Endothelial cell of umbilical vein (primary cell): ENCODE data around the gene TSPAN18. TPM values are rescaled to one million over a fixed set of nuclear protein-coding genes. Genes with fewer than 3 reads are reported as not detected.

Experiments used
- BruUV-seq: library from RNA; stranded (reverse); fragments of 400-500 nt; replicated peaks from 2 replicates; lab custom pipeline; 2021; lab: Mats Ljungman, UMichigan
- CTCF ChIA-PET: fragments of 300-600, 350-600 bp; sonication (Branson Sonifier 250); formaldehyde crosslinking; loops from one replicate; lab custom pipeline; 2021; ENCODE audit warnings: antibody characterized with exemption, inconsistent platforms; lab: Charles Lee
- POLR2A ChIA-PET: fragments of 300-600, 350-600 bp; sonication (Branson Sonifier 250); formaldehyde crosslinking; loops from one replicate; lab custom pipeline; 2021; ENCODE audit warnings: antibody characterized with exemption, inconsistent platforms; lab: Charles Lee
- DNase-seq: peaks from one replicate; pipeline ENCODE4 v3.0.0-alpha.2; 2011; ENCODE audit warnings: low read depth, low spot score
- FAIRE-seq: peaks from 2 replicates; lab custom pipeline; 2011; peaks lifted over from hg19 to GRCh38; lab: Jason Lieb, UNC
- H2AFZ ChIP-seq: 2 replicates; pipeline ENCODE4 v1.6.0; 2012; ENCODE audit warnings: low read depth, low read length, control low read depth, inconsistent platforms
- H3K27ac ChIP-seq: 2 replicates; pipeline ENCODE4 v1.5.1; 2011; ENCODE audit warnings: low read depth, mild to moderate bottlenecking, control low read depth, low read length, moderate library complexity; ENCODE audit not compliant: insufficient read depth
- H3K27me3 ChIP-seq, 2 experiments: 2 replicates each; pipeline versions ENCODE4 v1.6.0 to v1.6.1; 2011; ENCODE audit warnings: low read length in 2 of 2, mixed read lengths in 1 of 2; ENCODE audit not compliant: control insufficient read depth in 2 of 2, insufficient read depth in 2 of 2
- H3K36me3 ChIP-seq, 2 experiments: 2 replicates in 1 of 2; 3 replicates in 1 of 2; pipeline ENCODE4 v1.5.1; 2011; ENCODE audit warnings: low read length in 2 of 2, mild to moderate bottlenecking in 1 of 2, moderate library complexity in 1 of 2; ENCODE audit not compliant: control insufficient read depth in 2 of 2, insufficient read depth in 2 of 2; ENCODE audit errors: extremely low read depth in 1 of 2
- H3K4me1 ChIP-seq: 3 replicates; pipeline ENCODE4 v1.5.1; 2011; ENCODE audit warnings: mild to moderate bottlenecking, low read length; ENCODE audit not compliant: control insufficient read depth, insufficient read depth; ENCODE audit errors: extremely low read depth
- H3K4me2 ChIP-seq: 2 replicates; pipeline ENCODE4 v1.6.1; 2011; ENCODE audit warnings: low read length, control low read depth, mixed read lengths; ENCODE audit not compliant: insufficient read depth
- H3K4me3 ChIP-seq, 3 experiments: fragments of 200-600 bp in 1 of 3; sonication (generic), shearing (Covaris generic) in 1 of 3; replicated peaks in 1 of 3; 2 replicates each; pipeline ENCODE4 v1.5.1; 2011 to 2016; ENCODE audit warnings: control low read depth in 3 of 3, low read length in 3 of 3, mild to moderate bottlenecking in 2 of 3, inconsistent platforms in 1 of 3, low read depth in 1 of 3, moderate library complexity in 1 of 3; ENCODE audit not compliant: insufficient read depth in 1 of 3
- H3K79me2 ChIP-seq: 2 replicates; pipeline ENCODE4 v1.6.0; 2012; ENCODE audit warnings: low read length, inconsistent platforms; ENCODE audit not compliant: control insufficient read depth, insufficient read depth
- H3K9ac ChIP-seq: replicated peaks from 2 replicates; pipeline ENCODE3; 2011; ENCODE audit warnings: low read length, control low read depth; ENCODE audit not compliant: insufficient read depth; ENCODE audit errors: extremely low read depth
- H3K9me1 ChIP-seq: replicated peaks from 3 replicates; pipeline ENCODE4 v1.6.0; 2011; ENCODE audit warnings: mild to moderate bottlenecking, low read length; ENCODE audit not compliant: control insufficient read depth, insufficient read depth; ENCODE audit errors: extremely low read depth
- H3K9me3 ChIP-seq: replicated peaks from 2 replicates; pipeline ENCODE4 v1.5.1; 2012; ENCODE audit warnings: low read length, inconsistent platforms; ENCODE audit not compliant: control insufficient read depth, insufficient read depth
- H4K20me1 ChIP-seq: replicated peaks from 2 replicates; pipeline ENCODE3; 2011; ENCODE audit warnings: mild to moderate bottlenecking, low read length; ENCODE audit not compliant: control insufficient read depth, insufficient read depth; ENCODE audit errors: extremely low read depth
- EZH2 ChIP-seq: IDR thresholded peaks from 2 replicates; pipeline ENCODE4 v1.6.1; 2012; ENCODE audit warnings: borderline replicate concordance, low read depth, mild to moderate bottlenecking, moderate library complexity, low read length, inconsistent platforms; ENCODE audit not compliant: severe bottlenecking
- FOS ChIP-seq: IDR thresholded peaks from 2 replicates; pipeline ENCODE4 v1.6.1; 2011; ENCODE audit warnings: mild to moderate bottlenecking, low read length, moderate library complexity, borderline replicate concordance; ENCODE audit not compliant: insufficient read depth
- GATA2 ChIP-seq: IDR thresholded peaks from 2 replicates; pipeline ENCODE4 v1.7.0; 2011; ENCODE audit warnings: low read depth, mild to moderate bottlenecking, moderate library complexity, mixed read lengths, low read length; ENCODE audit not compliant: insufficient read length, insufficient read depth
- JUN ChIP-seq: IDR thresholded peaks from 2 replicates; pipeline ENCODE4 v1.6.1; 2011; ENCODE audit warnings: borderline replicate concordance, low read depth; ENCODE audit not compliant: insufficient read length, insufficient read depth
- MAX ChIP-seq: IDR thresholded peaks from 2 replicates; pipeline ENCODE4 v1.6.1; 2011; ENCODE audit not compliant: insufficient read depth, insufficient read length
- MYC ChIP-seq: IDR thresholded peaks from one replicate; pipeline ENCODE4 v1.6.1; 2011; ENCODE audit warnings: mild to moderate bottlenecking, low read depth, low read length
- POLR2A ChIP-seq: IDR thresholded peaks from 2 replicates; pipeline ENCODE4 v1.6.1; 2012; ENCODE audit warnings: low read depth, mild to moderate bottlenecking, control low read depth, low read length
- POLR2AphosphoS5 ChIP-seq: IDR thresholded peaks from 2 replicates; pipeline ENCODE4 v1.6.1; 2012; ENCODE audit warnings: low read depth, mild to moderate bottlenecking, control low read depth, low read length, moderate library complexity; ENCODE audit not compliant: insufficient read depth
- dilution Hi-C: fragments of 300-500 bp; cut with MboI; formaldehyde crosslinking; loops from one replicate; pipeline ENCODE4 v1.15.0; 2019; ENCODE audit warnings: low sequenced_read_pairs; ENCODE audit not compliant: extremely low pct_ligation_motif_present
- intact Hi-C: fragments of 100-400 bp; cut with micrococcal nuclease; formaldehyde crosslinking; loops from one replicate; pipeline ENCODE4 v1.10.0; 2022
- polyA plus RNA-seq, 4 experiments: library from polyadenylated mRNA; depleted of rRNA in 3 of 4; stranded (reverse) in 3 of 4; unstranded in 1 of 4; fragments of >200 nt; gene quantifications; 2 replicates each; pipeline versions ENCODE4 v1.2.1 to v1.2.3, GENCODE V29; 2011 to 2012; ENCODE audit warnings: missing spikeins in 1 of 4
- total RNA-seq: library from RNA; stranded (reverse); gene quantifications from 2 replicates; pipeline ENCODE4 v1.2.3, GENCODE V29; 2021
- TF ChIP-seq, protein P1 (sequence below), 2 donors: IDR thresholded peaks; 1 replicate in 1 of 2; 2 replicates in 1 of 2; pipeline ENCODE4 v1.5.1; 2011; ENCODE audit warnings: low read length in 2 of 2, mild to moderate bottlenecking in 2 of 2, moderate library complexity in 2 of 2, control low read depth in 1 of 2, inconsistent platforms in 1 of 2, low read depth in 1 of 2; ENCODE audit not compliant: insufficient read depth in 1 of 2; ENCODE audit errors: extremely low read depth in 1 of 2

The TSPAN18 gene
- total and polyA plus RNA-seq, 2 donors (not counting 3 experiments of a cell fraction or from before 2014, with no cell fraction given): 32.2 to 118 TPM

- no peaks in the 10 kb centered on the region for H3K9me3 ChIP-seq
- no peaks in the 10 kb centered on the region for H3K9me1 ChIP-seq
- intact Hi-C loops (no loop called here), dilution Hi-C loops (no loop called here)
- H3K79me2 ChIP-seq: no peaks in the 10 kb centered on the region
- H3K27me3 ChIP-seq: no peaks in the 10 kb centered on the region
- TF ChIP-seq JUN: no peak
- no peak overlapping the region for H3K4me3 ChIP-seq
- no peaks in the 10 kb centered on the region for H3K36me3 ChIP-seq
- DNase-seq: no peak
- H2AFZ ChIP-seq: no peak overlapping the region
- FAIRE-seq: no peak
- CTCF ChIA-PET: interaction anchor here (1.0 kb wide), 1 partner anchor 84 kb away, joined by 3 read pairs; no protein-coding TSS in a partner anchor
- H3K9ac ChIP-seq: no peak overlapping the region
- no peak overlapping the region for H3K4me2 ChIP-seq
- peaks cover 23% of the 10 kb centered on the region for H3K4me1 ChIP-seq
- H3K27ac ChIP-seq: no peak overlapping the region
- H4K20me1 ChIP-seq: no peaks in the 10 kb centered on the region
- no TSS peak for BruUV-seq
- POLR2A ChIA-PET: no interaction called here
These were observed 100.3 kb downstream of the TSPAN18 start for GRCh38 chr11:44826922-44827643.

DNA sequence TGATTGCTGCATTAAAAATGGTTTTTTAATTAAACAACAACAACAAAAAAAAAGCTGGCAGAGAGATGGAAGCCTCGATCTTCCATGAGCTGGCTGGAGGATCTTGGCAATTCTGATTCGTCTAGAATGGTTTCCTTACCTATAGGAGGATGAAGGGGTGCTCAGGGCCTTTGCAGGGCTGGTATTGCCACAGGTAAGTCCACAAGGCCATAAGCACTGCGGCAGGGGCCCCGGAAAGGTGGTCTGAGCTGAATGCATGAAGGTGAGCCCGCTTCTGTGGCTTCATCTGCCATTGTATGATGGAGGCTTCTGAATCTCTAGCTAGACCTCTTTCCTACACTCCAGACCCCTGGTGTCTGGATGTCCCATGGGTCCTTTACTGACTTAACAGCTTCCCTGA lies 101.5 kb downstream of the TSPAN18 start:
- no peak overlapping the region for H3K9ac ChIP-seq
- no peaks in the 10 kb centered on the region for H3K36me3 ChIP-seq
- H3K27ac ChIP-seq: no peak overlapping the region
- no peaks in the 10 kb centered on the region for H4K20me1 ChIP-seq
- no peaks in the 10 kb centered on the region for H3K79me2 ChIP-seq
- H3K4me3 ChIP-seq: no peak overlapping the region
- intact Hi-C loops (no loop called here), dilution Hi-C loops (no loop called here)
- peaks cover 0 to 2% of the 10 kb centered on the region in 2 experiments for H3K27me3 ChIP-seq
- H3K4me2 ChIP-seq: no peak overlapping the region
- TF ChIP-seq MYC (no peak), FOS (no peak), EZH2 (no peak), POLR2AphosphoS5 (no peak), GATA2 (no peak), MAX (no peak), POLR2A (no peak), JUN (no peak)
- TF ChIP-seq, protein P1, sequence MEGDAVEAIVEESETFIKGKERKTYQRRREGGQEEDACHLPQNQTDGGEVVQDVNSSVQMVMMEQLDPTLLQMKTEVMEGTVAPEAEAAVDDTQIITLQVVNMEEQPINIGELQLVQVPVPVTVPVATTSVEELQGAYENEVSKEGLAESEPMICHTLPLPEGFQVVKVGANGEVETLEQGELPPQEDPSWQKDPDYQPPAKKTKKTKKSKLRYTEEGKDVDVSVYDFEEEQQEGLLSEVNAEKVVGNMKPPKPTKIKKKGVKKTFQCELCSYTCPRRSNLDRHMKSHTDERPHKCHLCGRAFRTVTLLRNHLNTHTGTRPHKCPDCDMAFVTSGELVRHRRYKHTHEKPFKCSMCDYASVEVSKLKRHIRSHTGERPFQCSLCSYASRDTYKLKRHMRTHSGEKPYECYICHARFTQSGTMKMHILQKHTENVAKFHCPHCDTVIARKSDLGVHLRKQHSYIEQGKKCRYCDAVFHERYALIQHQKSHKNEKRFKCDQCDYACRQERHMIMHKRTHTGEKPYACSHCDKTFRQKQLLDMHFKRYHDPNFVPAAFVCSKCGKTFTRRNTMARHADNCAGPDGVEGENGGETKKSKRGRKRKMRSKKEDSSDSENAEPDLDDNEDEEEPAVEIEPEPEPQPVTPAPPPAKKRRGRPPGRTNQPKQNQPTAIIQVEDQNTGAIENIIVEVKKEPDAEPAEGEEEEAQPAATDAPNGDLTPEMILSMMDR (IDR thresholded peaks at IDR 0.05; ENCODE audit: extremely low read depth in 1 of 2, insufficient read depth in 1 of 2, low read depth in 1 of 2, low read length in 2 of 2): no peak
- H2AFZ ChIP-seq: no peak overlapping the region
- FAIRE-seq (no peak), DNase-seq (no peak)
- peaks cover 22% of the 10 kb centered on the region for H3K4me1 ChIP-seq
- BruUV-seq: no TSS peak
- H3K9me3 ChIP-seq: no peaks in the 10 kb centered on the region
- POLR2A ChIA-PET: no interaction called here
- no peaks in the 10 kb centered on the region for H3K9me1 ChIP-seq
- CTCF ChIA-PET: interaction anchor here (0.7 to 1.1 kb wide), 3 partner anchors 9 to 40 kb away, joined by 3 read pairs; no protein-coding TSS in a partner anchor
